Heart left ventricle (tissue), 13 donors: ENCODE measurements around the gene BHLHE40.

Experiments used
- POLR2A ChIP-seq, 2 donors: fragments of 450-650 bp; IDR thresholded peaks; one replicate each; pipeline ENCODE4 v1.6.1; 2017; ENCODE audit warnings: antibody characterized with exemption in 2 of 2, mild to moderate bottlenecking in 2 of 2, moderate library complexity in 2 of 2
- TF ChIP-seq, protein P1 (sequence below), 12 donors: fragments of 200-600 bp; sonication (generic) in 4 of 12; IDR thresholded peaks; one replicate each; pipeline versions ENCODE4 v1.5.0 to v1.8.0; 2018 to 2022; ENCODE audit warnings: antibody characterized with exemption in 12 of 12, mild to moderate bottlenecking in 5 of 12
- donor health status: ischemic (EF 13 %, LVEDD 7.1; RV severe dilation, severe dysfunction).
- donor health status: DM: no; HTN: yes; CAD: no.
- donor health status: DM: no; HTN: no; CAD: no.
- donor health status: ischemic (EF 25% LVEDD 6.9; RV normal size, moderate dysfunction).
- donor health status: ischemic (EF 25% LVEDD 5.7; RV mildly dilated, moderate dysfunction).
- donor health status: ischemic (EF 35%, LVEDD 5.7; RV mildly dilated, moderate dysfunction).
- donor health status: nonischemic (EF 11% LVEDD 7.7; RV severe dilation, severe dysfunction).
- donor health status: DM: yes; HTN: yes; CAD: no.
- donor health status: PGD.
- donor health status: ischemic (EF 29% LVEDD 5.4; RV normal size, mild dysfunction).
- donor health status: nonischemic (EF 23%, LVEDD 6.1; RV moderate dilation, normal function).

DNA sequence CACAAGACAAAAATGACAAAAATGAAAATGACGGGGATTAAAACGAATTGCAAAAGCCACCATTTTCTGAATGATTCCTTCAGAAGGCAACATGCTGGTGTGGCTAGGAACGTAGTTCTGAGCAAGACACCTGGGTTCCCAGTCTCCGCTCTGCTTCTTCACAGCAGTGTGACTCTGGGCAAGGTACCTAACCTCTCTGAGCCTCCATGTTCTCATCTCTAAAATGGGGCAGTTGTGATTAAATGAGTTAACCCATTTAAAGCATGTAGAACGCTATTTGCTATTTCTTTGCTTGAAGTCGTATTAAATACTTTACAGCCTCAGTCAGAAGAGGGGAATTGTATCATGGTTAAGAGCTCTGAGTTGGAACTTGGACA is 23.6 kb downstream of the BHLHE40 start:
- TF ChIP-seq, protein P1, sequence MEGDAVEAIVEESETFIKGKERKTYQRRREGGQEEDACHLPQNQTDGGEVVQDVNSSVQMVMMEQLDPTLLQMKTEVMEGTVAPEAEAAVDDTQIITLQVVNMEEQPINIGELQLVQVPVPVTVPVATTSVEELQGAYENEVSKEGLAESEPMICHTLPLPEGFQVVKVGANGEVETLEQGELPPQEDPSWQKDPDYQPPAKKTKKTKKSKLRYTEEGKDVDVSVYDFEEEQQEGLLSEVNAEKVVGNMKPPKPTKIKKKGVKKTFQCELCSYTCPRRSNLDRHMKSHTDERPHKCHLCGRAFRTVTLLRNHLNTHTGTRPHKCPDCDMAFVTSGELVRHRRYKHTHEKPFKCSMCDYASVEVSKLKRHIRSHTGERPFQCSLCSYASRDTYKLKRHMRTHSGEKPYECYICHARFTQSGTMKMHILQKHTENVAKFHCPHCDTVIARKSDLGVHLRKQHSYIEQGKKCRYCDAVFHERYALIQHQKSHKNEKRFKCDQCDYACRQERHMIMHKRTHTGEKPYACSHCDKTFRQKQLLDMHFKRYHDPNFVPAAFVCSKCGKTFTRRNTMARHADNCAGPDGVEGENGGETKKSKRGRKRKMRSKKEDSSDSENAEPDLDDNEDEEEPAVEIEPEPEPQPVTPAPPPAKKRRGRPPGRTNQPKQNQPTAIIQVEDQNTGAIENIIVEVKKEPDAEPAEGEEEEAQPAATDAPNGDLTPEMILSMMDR (IDR thresholded peaks at IDR 0.05) = no peak
- TF ChIP-seq POLR2A (IDR thresholded peaks at IDR 0.05) = no peak
